ENCODE results near the gene SUCLG2.

The SUCLG2 gene

DNA sequence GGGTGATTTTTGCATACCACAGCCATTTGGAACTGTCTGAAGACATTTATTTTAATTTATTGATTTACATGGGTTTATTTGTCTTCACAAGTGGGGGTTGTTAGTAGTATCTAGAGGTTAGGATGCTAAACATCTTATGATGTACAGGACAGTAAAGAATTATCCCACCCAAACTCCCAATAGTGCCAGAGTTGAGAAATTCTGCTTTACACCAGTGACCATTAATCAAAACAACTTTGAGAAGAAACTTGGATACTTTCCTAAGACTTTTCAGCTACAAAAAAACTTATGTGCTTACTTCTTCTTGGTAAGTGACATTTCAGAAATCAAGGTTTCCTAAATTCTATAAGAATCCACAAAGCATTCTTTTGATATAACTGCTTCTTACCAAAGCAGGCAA is 156.7 kb downstream of the SUCLG2 start:
- DNase-seq, result no peak

DNA sequence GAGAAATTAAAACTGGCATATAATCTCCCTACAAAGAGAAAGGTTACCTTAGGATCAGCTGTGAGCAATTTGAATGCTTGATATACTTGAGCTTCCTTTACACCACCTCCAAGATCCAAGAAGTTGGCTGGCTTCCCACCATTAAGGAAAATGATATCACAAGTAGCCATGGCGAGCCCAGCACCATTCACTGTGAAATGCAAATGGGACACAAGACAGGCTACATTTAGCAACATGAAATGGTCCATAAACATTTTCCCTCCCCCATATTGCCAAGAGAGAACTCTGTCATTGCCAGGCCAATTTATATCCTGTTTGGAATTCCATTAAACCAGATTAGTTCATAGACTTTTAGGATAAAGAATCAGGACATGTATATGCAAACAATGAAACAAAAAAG is 158.7 kb downstream of the SUCLG2 start:
- no peak for DNase-seq

DNA sequence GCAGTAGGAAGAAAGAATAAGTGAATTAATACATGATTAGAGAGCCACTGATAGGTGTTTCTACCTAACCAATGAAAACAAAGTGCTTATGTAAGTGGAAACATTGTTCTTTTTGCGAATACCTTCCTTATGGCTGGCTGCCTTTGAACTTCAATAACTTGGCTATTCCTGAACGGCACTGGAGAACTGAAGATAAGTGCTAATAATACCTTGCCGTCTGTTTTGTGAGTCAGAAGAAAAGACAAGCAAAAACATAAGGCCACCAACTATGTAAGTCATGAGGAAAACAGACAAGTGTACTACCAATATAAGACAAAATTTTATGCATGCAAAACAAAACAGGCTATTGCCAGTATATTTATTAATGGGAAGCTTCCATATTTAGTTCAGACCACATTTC is 160.6 kb downstream of the SUCLG2 start:
- no peak for DNase-seq

DNA sequence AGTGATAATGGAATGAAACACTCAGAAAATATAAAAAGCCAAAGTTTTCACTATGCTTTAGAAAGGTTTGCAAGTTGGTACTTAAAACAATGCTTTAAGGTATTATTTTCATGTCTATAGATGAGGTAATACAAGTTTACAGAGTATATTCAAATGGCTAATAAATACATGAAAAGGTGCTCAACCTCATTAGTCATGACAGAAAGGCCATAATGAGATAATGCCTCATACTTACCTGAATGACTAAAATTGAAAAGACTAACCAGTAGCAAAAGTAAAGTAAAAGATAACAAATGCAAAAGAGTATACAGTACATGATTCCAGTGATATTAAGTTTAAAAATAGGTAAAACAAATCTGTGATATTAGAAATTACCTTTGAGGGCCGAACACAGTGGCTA is 163.8 kb downstream of the SUCLG2 start:
- DNase-seq, result no peak

DNA sequence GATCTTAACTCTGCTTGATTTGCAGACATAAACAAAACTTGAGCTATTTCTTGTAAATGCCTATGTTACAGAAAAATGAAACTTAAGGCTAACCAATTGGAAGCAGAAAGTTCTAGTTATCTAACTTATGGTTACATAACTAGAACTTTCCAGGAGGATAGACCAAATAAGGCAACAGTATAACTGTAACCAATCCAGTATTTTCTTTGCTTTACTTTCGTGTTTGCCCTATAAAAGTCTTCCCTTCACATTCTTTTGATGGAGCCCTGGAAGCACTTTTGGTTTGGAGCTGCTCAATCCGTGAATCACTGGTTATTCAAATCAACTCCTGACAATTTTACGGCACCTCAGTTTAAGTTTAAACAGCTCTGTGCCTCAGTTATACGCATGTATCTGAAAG is 164.6 kb downstream of the SUCLG2 start:
- no peak for DNase-seq

DNA sequence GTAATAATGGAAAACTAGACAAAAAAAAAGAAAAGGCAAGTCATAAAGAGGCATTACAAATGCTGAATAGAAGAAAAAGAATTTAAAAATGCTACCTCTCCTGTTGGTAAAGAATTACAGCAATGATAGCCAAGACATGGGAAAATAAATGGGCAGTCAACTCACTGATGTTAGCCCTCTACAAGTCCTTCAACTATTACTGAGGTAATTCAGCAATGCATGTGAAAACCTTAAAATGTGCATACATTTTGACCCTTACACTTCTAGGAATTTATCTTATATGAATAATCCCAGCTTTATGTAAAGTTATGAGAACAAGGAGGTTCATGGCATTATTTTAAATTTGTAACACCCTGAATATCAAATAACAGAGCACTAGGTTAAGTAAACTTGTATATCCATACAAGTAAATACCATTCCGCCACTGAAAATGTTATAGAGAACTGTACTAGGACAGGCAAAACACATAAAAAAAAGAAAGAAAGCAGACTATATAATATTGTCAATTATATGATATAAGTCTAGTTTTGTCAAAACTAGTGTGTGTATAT is 166.8 kb downstream of the SUCLG2 start:
- DNase-seq, result no peak

DNA sequence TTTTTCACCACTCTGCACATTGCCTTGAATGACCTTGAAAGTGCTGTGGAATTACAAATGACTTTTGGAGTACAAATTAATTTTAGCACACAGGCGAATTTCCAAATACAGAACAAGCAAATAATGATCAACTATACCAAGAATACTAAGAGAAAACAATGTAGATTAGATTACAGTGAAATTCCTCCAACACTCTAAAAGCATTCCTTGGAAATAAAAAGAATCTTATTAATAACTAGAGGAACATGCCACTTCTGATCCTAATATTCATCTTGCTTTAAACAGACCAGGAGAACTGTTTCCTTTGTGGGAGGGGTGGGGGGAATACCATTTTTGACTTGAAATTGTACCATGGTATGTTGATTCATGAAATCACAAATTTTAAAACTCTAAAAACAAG is 167.5 kb downstream of the SUCLG2 start:
- no peak for DNase-seq

DNA sequence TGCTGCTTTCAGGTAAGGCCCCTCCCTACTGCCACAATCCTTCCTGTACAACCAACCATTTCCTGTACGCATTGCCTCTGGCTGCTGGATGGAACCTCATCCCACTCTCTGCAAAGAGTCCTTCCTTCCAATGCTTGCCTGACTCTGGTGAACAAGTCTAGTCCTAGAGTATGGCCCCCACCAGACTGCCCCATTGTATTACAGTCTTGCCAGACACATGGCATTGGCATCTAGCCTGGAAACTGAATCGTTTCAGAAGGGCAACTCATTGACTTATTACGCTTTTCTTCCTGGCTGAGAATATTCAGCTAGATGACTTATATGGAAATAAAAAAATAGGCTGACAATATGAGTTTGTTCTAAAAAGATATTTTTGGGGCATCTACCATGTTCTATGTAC is 170.3 kb downstream of the SUCLG2 start:
- DNase-seq, result no peak

DNA sequence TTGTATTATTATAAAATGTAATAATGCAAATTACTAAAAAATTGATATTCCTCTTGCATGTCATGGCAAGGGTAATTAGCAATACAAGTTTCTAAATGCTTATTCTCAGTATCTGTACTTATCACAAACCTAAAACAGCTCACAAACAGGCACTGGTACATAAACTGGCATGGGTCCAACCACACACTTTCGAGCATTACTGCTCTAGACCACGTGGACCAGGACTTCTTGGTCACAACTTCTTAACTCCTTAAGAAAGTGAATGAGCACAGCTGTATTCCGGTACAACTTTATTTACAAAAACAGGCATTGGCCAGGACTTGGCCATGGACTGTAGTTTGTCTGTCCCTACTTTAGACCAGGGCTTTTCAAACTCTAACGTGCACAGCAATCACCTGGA is 173.3 kb downstream of the SUCLG2 start:
- DNase-seq, result no peak

DNA sequence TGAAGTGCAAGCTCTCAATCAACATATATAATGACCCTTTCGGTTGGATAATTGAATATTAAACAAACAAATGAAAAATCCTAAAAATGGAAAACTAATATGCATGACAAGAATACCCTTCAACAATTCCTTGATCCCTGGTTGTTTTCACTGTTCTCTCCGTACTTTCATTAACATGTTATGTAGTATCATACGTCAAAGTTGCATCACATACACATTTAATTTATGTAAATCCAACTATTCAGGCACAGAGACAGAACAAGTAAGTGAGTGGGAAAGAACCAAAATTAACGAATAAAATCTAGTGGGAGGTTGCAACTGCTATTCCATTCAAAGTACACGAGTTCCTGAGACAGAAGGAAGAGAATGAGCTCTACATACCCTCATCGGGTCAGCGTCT is 176.0 kb downstream of the SUCLG2 start:
- no peak for DNase-seq

DNA sequence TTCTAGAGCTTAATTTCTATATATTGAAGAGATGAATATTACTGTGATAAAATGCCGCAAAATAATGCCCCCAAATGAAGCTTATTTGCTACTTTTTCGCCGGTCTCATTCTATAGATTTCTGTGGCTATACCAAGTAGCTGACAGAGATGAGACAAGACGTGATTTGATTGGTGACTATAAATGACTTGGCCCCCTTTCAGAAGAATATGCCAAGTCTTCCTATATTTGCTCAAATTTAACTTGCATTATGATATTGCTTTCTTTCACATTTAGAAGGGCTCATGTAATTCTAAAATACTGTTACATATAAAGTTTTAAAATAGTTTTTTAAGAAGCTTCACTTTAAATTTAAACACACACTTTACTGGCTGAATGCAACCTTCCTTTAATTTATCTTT is 180.1 kb downstream of the SUCLG2 start:
- no peak for DNase-seq

DNA sequence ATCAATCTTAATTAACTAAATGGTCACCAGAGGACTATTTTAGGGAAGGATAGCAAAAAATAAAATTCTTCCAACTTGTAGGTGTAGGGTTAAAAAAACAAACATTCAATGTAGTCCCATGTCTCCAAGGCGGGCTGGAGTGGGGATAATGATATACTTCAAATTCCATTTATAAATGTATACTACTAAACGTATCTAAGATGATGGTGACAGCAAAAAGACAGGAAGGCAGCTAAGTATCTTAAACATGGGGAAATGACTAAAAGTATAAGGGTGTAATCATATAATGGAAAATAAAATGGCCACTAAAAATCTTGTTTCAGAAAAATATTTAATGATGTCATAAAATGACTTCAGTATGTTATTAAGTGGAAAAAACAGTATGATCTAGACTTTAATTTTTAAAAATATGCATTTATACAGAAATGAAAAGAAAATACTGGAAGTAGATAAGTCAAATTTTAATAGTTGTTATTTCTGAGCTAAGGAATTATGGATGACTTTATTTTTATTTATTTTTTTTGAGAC is 181.7 kb downstream of the SUCLG2 start:
- no peak for DNase-seq

DNA sequence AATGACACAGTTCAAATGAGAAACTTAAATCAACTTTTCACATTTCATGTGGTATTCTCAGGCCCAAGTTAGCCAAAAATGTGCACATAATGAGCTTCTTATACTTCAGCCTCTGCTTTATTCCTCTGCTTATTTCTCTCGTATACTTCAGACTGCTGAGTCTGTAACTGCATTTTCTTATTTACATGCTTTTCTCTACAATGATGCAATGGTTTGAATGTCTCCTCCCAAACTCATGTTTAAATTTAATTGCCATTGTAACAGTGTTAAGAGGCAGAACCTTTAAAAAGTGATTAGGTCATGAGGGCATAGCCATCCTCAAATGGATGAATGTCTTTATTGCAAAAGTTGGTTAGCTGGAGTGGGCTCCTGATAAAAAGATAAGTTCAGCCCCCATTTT is 184.2 kb downstream of the SUCLG2 start:
- DNase-seq, result no peak

DNA sequence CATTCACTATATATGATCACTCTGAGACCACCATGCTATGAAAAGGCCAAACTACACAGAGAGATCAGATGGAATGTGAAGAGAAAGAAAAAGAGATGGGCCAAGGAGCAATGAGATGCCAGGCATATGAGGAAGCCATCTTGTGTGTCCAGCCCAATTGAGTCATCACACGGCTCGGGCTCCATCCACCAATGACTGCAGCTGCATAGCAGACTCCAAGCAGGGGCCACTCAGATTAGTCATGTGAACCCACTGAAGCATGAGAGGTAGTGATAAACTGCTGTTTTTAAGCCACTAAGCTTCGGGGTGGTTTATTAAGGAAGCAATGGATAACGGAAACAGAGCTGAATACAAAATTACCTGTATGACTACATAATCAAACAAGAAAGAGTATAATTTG is 185.9 kb downstream of the SUCLG2 start:
- DNase-seq, result no peak

DNA sequence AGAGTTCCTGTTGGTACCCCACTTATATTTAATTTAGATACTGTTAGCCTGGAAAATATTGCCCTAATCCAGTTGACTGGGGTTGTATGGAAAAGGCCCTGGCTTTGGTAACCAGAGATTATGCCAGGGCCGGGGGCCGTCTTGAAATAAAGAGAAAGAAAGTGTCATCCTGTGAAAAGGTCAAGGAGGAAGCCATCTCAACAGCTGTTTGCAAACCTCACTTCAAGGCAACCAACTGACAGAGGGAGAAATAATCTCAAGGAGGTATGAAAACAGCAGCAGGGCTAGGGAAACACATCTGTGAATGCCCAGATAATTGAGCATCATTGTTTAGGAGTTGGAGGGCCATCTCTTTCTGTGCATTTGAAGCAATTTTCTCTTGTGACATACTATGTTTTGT is 190.8 kb downstream of the SUCLG2 start:
- DNase-seq, result no peak

DNA sequence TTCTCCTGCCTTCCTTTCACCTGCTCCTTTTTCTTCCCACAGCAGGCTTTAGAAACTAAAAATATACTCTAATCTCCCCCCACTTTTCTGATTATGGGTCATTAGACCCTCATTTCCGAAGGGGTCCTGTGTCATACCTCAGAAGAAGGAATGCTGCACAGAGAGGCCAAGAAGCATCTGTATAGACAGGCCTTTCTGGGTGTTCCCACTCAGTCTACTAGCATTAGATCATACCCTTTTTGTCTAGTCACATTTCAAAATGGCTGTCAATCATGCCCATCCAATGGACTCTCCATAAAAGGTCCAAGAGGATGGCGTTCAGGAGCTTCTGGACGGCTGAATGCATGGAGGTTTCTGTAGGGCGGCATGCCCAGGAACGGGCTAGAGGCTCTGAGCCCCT is 192.2 kb downstream of the SUCLG2 start:
- DNase-seq, result no peak

DNA sequence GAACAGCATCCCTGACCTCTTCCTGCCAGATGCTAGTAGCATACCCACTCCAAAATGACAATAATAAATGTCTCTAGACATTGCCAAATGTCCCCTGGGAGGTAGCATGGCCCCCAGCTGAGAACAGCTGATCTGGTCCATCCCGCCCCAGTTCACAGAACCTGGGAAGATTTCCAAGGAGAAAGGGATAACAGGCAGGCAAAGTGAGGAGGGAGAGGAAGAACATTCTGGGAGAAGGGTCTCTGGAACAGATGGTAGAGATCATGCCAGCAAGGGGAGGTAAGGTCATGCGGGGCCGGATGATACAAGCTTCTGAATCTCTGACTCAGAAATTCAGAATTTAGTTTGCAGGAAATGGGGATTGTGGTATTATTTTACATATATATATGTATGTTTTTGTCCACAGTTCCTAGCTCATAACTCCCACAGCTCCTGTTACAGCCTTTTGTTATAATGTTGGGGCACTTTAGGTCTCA is 192.7 kb downstream of the SUCLG2 start:
- peak; percentile 51 for DNase-seq

DNA sequence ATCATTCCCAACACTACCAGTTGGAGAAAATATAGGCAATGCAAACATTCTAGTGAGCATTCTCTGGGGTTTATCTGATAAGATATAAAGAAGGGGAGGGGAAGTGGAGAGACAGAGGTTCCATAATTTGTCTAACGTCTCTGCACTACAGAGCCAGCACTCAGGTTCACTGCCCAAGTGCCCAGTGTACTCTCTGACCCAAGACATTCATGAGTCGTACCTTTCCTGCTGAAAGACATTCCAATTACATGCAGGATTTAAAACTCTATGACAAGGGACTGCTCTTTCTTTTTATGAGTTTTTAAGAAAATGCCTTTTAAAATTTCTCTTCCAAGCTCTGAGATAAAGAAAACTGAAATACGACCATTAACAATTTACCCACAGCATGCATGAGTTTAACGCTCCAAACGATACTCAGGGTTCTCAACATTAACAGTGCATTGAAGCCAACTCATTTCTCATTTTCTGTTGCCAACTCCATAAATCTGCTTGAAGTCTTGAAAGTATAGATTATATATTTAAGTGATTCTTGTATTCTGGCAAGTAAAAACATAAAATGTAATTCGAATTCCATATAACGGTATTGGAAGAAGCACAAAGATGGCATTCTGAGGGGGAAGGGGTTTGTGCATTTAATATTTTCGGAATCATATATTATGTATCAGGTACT is 193.4 kb downstream of the SUCLG2 start:
- no peak for DNase-seq

DNA sequence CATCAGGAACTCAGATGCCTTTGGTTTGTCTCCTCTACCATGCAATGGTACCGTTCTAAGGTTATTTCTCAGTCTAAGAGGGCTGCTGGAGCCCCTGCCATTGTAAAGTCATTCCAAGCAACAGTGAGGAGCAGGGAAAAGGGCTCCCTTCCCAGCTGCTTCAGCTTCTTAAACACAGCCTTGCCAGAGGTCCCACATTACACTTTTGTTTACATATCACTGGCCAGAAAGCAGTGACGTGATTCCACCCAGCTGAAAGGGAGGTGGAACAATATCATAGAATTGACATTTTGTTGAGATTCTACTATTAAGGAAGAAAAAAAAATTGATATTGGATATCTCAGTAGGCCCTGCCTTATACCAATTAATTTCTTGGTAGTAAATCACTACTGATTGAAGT is 194.6 kb downstream of the SUCLG2 start:
- DNase-seq, result no peak

DNA sequence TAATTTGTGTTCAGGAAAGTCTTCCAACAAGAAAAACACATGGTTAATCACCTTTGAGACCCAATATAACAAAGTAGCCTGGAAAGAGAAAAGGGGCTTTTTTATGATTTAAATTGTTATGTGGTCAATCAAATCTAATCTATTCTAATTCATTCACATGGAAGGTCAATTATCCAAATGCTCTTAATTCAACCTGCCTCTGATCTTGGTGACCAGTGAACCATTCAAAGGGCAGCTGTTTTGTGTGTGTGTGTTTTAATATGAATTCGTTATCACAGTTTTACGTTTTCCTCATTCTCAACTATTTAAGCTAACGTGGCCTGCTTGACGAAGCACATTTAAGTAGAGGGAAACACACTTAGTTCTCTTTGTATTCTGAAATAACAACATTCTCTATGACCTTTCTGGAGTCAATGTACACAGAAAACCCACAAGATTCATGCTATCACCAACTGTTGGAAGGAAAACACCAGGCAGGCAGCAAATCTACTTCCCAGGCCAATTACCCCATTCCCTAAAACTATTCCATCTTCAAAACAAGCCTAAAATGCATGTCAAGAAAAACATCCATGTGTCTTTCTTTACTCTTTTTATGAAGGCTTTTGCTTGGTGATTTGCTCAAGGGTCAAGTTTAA is 195.4 kb downstream of the SUCLG2 start:
- DNase-seq, result no peak

DNA sequence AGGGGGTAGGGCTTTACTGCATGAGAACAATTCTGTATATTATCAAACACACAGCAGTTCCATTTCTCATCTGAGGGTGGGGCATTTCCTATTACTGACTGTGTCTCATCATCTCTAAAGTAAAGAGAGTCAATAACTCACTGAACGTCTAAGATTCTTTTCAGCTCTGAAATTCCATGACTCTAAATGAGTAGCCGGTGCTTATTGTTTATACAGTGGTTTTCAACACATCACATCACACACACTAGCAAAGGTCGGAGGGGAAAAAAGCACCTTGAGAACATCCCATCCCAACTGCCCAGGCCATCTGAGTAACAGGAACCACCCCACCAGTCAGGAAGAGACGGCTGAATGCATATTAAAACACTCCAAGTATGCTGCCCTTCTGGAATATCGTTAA is 196.0 kb downstream of the SUCLG2 start:
- DNase-seq, result no peak

DNA sequence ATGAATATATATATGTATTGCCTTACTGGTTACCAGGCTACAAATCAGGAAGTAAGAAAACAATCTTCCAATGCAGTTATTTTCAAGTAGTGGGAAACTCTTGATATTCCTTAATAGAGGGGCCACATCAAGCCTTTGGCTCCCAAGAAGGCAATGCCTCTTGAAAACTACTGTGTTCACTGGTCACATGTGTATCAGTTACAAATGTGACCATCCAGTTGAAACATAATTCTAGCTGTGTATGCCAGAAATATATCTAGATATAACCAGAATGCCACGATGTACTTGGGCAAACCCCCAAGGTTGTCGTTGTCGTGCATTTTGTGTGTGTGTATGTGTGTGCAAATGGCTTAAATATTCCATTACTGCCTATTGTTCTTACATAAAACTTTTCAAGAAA is 200.8 kb downstream of the SUCLG2 start:
- DNase-seq, result no peak

DNA sequence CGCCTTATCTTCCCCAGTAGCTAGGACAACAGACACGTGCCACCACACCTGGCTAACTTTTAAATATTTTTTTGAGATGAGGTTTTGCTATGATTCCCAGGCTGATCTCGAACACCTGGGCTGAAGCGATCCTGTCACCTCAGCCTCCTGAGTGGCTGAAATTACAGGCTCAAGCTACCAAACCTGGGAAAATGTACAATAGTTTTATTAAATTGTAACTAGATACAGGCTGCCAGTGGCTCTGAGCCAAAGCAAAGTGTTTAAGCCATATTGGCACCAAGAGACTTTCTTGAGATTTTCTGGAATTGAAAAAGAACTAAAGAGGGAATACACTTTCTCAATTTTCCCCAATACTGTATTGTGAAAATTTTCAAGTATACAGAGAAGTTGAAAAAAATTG is 204.3 kb downstream of the SUCLG2 start:
- no peak for DNase-seq

DNA sequence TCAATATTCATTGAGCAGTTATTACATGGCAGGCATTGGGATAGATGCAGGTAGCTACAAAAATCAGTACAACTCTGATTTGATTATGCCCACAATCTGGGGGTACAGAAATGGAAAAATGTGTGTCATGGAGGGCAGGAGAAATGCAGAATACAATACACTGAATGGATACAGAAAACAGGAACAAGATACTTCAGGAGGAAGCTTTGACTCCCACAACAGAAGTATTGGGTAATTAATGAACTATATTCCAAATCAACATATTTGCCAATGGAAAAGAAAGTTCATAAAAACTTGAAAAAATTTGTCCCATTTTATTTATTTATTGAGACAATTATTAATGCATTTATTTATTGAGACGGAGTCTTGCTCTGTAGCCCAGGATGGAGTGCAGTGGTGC is 207.0 kb downstream of the SUCLG2 start:
- DNase-seq, result no peak

DNA sequence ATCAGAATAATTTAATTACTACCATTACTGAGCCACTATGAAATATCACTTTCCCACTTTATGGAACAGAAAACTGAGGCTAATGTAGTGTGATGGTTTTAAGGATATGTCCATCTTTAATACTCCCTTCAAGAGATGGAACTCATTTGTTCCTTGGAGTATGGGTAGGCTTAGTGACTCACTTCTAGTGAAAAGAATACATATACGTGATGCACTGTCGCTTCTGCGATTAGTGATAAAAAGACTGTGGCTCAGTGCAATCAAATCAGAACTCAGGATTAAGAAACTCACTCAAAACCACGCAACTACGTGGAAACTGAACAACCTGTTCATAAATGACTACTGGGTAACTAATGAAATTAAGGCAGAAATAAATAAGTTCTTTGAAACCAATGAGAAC is 216.6 kb downstream of the SUCLG2 start:
- DNase-seq, result no peak
